ENCODE measurements around the gene TRPM6. TPM values are rescaled to one million over a fixed set of nuclear protein-coding genes. Genes with fewer than 3 reads are reported as not detected.

The TRPM6 gene
- total RNA-seq, 1 experiment from 2014 or later, result 0.57 TPM

DNA sequence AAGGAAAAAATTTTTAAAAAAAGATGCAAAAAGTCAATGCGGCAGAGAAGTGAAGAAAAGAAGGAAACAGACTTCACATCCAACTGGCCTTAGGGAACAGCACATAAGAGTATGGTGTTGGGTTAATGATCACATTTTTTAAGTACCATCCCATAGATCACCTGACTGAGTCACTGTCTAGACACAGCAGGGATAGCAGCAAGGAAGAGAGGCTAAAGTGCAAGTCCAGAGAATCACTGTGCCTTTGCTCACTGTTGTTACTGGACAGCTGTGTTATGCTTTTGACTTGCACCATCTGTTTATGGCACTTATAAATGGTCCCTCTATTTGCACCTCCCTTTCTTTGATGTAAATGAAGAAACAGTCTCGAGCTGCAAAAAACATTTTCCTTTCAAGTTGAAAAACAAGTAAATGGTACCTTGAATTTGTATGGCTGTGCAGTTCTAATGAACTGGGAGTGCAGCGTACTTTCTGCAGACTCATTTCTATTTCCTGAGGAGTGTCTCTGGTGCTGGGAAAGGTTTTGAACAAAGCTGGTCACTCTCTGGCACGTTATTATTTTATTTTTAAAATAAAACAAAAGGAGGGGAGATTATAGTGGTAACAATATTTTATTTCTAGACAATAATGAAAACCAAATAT, 84.2 kb downstream of the TRPM6 start:
- H2BK15ac ChIP-seq (ENCODE audit: low read depth, low read length), result no peak overlapping the region
- no peak overlapping the region for H3K4ac ChIP-seq (ENCODE audit: low read depth, low read length)
- no peak overlapping the region for H3K4me3 Mint-ChIP-seq
- no CpG with 5 or more reads among the region's 4 CpGs for WGBS (ENCODE audit: extremely low coverage, insufficient read length, low lambda C conversion rate)
- TF ChIP-seq CTCF (conservative IDR thresholded peaks at IDR 0.05), result no peak
- H4K91ac ChIP-seq (ENCODE audit: insufficient read length, low read depth, low read length), result no peak overlapping the region
- no peak for DNase-seq
- H3K36me3 Mint-ChIP-seq (ENCODE audit: insufficient read depth in 1 of 3, low read depth in 3 of 3), result no peaks in the 10 kb centered on the region
- H3K27ac Mint-ChIP-seq, result no peak overlapping the region
- no peak overlapping the region for H2BK12ac ChIP-seq (ENCODE audit: insufficient read length, low read depth, low read length)
- no peaks in the 10 kb centered on the region for H3K4me1 Mint-ChIP-seq
- H3K9ac ChIP-seq (ENCODE audit: extremely low read depth, insufficient read length, low read length), result no peak overlapping the region
- no peak overlapping the region for H3K4me2 ChIP-seq (ENCODE audit: insufficient read depth, insufficient read length, low read length)
- no peaks in the 10 kb centered on the region for H3K23me2 ChIP-seq (ENCODE audit: insufficient read length, low read depth, low read length, poor library complexity, severe bottlenecking)
- no peaks in the 10 kb centered on the region for H3K9me3 Mint-ChIP-seq
- H3T11ph ChIP-seq (ENCODE audit: low read length), result no peak overlapping the region
- H3K79me2 ChIP-seq (ENCODE audit: insufficient read depth, low read length), result no peaks in the 10 kb centered on the region
- no peak overlapping the region for H2AFZ ChIP-seq (ENCODE audit: low read length)
- H3K27ac ChIP-seq (ENCODE audit: insufficient read length, low read depth, low read length), result no peak overlapping the region
- H2AK5ac ChIP-seq (ENCODE audit: insufficient read length, low read length), result no peak overlapping the region
- H2BK20ac ChIP-seq (ENCODE audit: low read depth, low read length, poor library complexity, severe bottlenecking), result no peak overlapping the region
- H2BK5ac ChIP-seq (ENCODE audit: insufficient read length, low read length), result no peak overlapping the region
- no peak overlapping the region for H2BK120ac ChIP-seq (ENCODE audit: low read depth, low read length, poor library complexity, severe bottlenecking)
- no peaks in the 10 kb centered on the region for H3K9me3 ChIP-seq (ENCODE audit: control insufficient read depth, low read depth, low read length)
- H3K56ac ChIP-seq (ENCODE audit: insufficient read length, low read depth, low read length), result no peak overlapping the region
- no peaks in the 10 kb centered on the region for H3K79me1 ChIP-seq (ENCODE audit: insufficient read depth, low read depth, low read length, poor library complexity, severe bottlenecking)
- H4K8ac ChIP-seq (replicated peaks; ENCODE audit: insufficient read length, low read depth, low read length), result no peak overlapping the region
- H3K4me1 ChIP-seq (ENCODE audit: insufficient read depth, low read length), result no peaks in the 10 kb centered on the region
- no peaks in the 10 kb centered on the region for H3K27me3 ChIP-seq (ENCODE audit: insufficient read depth, low read length)
- no peak overlapping the region for H3K14ac ChIP-seq (ENCODE audit: insufficient read depth, low read length)
- H4K20me1 ChIP-seq (ENCODE audit: control insufficient read depth, insufficient read depth, insufficient read length), result no peaks in the 10 kb centered on the region
- H3K18ac ChIP-seq (ENCODE audit: insufficient read length, low read depth, low read length), result no peak overlapping the region
- no peak overlapping the region for H3K23ac ChIP-seq (ENCODE audit: insufficient read length, low read depth, low read length)
- no peak overlapping the region for H4K5ac ChIP-seq (ENCODE audit: insufficient read length, low read depth, low read length)
- H3K27me3 Mint-ChIP-seq (ENCODE audit: low read depth), result no peaks in the 10 kb centered on the region

All from H9 (cell line).